Activated CD4-positive, alpha-beta T cell treated with anti-CD3 and anti-CD28 coated beads, Interleukin-2, amount 50 U/mL, for 16 hours (primary cell): ENCODE results near the gene GPR137B.

ENCODE experiments used
- DNase-seq: peaks from one replicate; pipeline ENCODE4 v3.0.0-alpha.2; 2020

Gene GPR137B

DNA sequence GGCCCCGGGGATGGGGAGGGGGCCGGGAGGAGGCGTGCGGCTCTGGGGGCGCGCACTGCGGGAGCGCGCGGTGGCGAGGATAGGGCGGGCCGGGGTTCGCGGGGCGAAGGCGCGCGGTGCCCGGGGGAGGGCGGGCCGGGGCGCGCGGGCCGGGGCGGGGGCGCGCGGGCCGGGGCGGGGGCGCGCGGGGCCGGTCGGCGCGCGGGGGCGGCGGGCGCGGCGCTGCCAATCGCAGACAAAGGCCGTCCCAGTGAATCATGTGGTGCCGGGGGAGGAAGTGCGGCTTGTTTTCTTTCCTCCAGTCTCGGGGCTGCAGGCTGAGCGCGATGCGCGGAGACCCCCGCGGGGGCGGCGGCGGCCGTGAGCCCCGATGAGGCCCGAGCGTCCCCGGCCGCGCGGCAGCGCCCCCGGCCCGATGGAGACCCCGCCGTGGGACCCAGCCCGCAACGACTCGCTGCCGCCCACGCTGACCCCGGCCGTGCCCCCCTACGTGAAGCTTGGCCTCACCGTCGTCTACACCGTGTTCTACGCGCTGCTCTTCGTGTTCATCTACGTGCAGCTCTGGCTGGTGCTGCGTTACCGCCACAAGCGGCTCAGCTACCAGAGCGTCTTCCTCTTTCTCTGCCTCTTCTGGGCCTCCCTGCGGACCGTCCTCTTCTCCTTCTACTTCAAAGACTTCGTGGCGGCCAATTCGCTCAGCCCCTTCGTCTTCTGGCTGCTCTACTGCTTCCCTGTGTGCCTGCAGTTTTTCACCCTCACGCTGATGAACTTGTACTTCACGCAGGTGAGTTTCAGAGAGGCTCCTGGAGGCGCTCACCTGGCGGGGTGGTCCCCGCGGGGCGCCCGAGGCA is at the start of gene GPR137B:
TSS of gene GPR137B (plus strand) at position 287 of the 851 bp plus-strand sequence. CDS start at position 371, 84 bp downstream.
- peak; percentile 34 for DNase-seq

DNA sequence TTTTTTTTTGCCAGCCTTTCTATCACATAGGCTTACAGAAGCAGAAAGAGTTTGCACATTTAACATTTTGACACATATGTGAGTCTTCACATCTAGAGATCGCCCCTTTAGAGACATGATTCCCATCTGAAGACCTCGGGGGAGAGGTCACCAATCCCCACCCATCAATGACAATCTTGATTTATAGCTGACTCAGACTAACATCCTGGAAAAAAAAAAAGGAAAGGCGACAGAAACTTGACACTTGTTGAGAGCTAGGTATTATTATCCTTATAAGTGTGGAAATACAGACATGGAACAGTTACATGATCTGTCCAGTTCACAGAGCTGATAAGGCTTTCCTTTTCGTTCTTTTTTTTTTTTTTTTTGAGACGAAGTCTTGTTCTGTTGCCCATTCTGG is 49.4 kb upstream of the GPR137B start:
- no peak for DNase-seq

DNA sequence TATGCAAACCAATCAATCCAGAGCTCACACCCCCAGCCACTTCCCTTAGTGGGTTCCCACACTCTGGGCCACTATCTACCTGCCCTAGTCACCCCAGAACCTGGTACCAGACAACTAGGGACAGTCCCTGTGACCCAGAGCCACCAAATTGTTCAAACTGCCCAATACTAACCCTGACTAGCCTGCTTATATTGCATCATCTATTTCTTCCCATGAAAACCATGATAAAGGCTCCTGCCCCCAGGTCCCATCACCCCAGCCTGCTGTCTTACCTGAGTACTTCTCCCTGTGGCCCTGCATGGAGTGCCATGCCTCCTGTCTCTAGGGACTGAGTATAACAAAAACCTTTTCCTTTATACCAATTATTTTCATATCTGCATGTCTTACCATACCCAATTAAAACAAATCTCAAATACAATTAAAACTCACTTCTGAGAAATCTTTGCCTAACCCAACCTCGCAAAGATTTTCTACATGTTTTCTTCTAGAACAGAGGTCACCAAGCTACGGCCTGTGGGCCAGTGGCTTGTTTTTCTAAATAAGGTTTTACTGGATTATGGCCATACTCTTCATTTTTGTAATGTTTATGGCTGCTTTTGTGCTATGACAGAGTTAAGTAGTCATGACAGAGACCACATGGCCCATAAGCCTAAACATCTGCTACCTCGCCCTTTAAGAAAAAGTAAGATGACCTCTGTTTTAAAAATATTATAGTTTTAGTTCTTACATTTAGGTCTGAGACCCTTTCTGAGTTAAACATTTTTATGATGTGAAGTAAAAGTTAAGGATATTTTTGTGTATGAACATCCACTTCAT is 46.4 kb upstream of the GPR137B start:
- no peak for DNase-seq

- peak; percentile 90 for DNase-seq
These were observed 45.5 kb upstream of the GPR137B start for GRCh38 chr1:236096660-236097482.

- DNase-seq = no peak
These were observed 44.1 kb upstream of the GPR137B start for GRCh38 chr1:236098267-236098666.

DNA sequence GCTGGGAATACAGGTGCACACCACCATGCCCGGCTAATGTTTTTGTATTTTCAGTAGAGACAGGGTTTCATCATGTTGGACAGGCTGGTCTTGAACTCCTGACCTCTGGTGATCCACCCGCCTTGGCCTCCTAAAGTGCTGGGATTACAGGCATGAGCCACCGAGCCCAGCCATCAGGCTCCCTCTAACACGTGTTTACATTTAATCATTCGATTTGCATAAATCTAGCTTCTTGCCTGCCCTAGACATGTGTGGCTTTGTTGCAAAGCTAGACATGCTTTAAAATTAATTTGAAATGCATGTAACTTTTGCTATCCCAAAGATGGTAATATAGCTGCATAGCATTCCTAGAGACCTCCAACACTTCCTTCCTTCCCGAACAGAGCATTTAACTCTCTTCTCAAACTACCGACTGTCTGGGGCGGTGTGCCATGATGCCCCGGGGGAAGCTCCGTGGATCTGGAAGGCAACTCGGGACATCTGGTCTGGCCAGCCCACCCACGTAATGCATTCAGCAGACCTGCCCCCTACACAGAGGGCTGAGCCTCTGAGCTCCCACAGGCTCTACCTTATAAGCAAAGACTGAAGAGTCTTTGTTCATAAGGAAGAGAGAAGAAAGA is 42.9 kb upstream of the GPR137B start:
- no peak for DNase-seq

DNA sequence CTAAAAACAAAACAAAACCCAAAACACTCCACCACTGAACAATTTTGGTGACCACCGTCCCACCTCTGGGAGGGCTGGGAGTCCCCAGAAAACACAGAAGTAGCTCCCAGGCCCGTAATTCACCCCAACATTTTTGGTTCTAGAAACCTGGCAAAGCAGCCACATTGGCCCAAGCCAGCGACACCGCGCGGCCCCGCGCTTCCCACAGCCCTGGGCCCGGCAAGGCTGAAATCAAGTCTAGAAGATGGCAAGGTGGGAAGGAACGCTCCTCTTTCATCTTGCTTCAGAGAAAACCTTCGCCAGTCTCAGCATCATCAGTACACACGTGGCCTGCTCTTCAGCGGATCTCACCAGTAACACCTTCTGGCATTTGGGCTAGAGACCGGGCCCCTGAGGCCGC is 41.5 kb upstream of the GPR137B start:
- DNase-seq = no peak

GRCh38 chr1:236101233-236102200 is 40.8 kb upstream of the GPR137B start:
- DNase-seq = no peak

DNA sequence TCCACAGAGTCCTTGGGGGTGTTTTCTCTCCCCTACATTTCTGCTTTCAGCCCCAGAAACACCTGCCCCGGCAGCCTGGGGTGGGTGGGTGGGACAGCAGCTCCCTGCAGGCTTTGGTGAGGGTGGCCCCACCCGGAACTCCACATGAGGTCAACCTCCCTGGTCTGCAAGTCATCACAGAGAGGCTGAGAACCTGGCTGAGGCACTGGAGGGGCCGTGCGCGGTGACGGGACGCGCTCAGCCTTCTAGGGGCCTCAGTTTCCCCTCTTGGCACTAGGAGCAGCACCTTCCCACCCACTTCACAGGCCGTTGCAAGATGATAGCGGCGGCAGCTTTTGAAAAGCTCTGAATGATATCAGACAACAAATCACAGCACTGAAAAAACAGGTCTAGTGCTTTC is 39.7 kb upstream of the GPR137B start:
- no peak for DNase-seq

- no peak for DNase-seq
These were observed 39.3 kb upstream of the GPR137B start for GRCh38 chr1:236103059-236103458.

- peak; percentile 57 for DNase-seq
These were observed 38.6 kb upstream of the GPR137B start for GRCh38 chr1:236103646-236104218.

GRCh38 chr1:236107121-236107907 is 35.0 kb upstream of the GPR137B start:
- no peak for DNase-seq

DNA sequence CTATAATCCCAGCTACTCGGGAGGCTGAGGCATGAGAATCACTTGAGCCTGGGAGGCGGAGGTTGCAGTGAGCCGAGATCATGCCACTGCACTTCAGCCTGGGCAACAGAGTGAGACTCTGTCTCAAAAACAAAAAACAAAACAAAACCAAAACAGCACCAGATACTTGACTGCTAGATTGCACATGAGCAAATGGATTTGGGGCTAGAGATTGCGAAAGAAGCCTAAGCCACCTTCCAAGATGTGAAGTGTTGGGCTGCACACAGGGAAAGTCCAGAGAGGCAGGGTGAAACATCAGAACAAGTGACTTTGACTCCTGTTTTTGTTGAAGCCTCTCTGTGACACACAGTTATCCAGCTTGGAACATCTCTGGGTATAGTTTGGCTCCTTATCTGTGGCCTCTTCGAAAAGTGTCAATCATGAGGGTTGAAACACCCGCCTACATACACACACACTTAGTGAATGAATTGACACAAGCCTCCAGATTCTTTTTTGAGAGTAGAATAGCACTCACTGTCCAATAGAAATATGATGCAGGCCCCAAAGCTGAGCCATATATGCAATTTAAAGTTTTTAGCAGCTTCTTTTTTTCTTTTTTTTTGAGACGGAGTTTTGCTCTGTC is 34.2 kb upstream of the GPR137B start:
- DNase-seq = no peak

- no peak for DNase-seq
These were observed 32.2 kb upstream of the GPR137B start for GRCh38 chr1:236110137-236110536.

DNA sequence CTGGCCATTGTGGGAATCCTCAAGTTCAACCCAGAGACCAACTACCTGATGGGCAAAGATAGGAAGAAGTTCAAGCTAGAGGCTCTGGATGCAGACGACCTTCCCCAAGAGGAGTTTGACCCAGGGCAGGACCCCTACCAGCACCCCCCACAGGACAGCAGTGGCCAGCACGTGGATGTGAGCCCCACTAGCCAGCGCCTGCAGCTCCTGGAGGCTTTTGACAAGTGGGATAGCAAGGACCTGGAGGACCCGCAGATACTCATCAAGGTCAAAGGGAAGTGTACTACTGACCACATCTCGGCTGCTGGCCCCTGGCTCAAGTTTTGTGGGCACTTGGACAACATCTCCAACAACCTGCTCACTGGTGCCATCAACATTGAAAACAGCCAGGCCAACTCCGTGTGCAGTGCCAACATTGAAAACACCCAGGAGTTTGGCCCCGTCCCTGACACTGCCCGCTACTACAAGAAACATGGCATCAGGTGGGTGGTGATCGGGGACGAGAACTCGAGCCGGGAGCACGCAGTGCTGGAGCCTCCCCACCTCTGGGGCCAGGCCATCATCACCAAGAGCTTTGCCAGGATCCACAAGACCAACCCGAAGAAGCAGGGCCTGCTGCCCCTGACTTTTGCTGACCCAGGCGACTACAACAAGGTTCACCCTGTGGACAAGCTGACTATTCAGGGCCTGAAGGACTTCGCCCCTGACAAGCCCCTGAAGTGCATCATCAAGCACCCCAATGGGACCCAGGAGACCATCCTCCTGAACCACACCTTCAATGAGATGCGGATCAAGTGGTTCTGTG is 30.6 kb upstream of the GPR137B start:
- DNase-seq = no peak

DNA sequence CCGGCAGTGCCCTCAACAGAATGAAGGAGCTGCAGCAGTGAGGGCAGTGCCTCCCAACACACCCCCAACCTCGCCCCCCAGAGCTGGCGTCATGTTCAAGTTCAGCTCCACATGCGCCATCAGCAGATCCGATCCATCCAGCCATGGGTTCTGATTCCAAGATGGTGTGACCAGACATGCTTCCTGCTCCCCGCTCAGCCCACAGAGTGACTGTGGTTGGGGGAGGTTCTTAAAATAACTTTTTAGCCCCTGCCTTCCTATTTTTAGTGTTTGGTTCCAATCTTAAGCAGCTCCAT is 30.1 kb upstream of the GPR137B start:
- DNase-seq = no peak

- DNase-seq = no peak
These were observed 28.9 kb upstream of the GPR137B start for GRCh38 chr1:236113324-236114032.

DNA sequence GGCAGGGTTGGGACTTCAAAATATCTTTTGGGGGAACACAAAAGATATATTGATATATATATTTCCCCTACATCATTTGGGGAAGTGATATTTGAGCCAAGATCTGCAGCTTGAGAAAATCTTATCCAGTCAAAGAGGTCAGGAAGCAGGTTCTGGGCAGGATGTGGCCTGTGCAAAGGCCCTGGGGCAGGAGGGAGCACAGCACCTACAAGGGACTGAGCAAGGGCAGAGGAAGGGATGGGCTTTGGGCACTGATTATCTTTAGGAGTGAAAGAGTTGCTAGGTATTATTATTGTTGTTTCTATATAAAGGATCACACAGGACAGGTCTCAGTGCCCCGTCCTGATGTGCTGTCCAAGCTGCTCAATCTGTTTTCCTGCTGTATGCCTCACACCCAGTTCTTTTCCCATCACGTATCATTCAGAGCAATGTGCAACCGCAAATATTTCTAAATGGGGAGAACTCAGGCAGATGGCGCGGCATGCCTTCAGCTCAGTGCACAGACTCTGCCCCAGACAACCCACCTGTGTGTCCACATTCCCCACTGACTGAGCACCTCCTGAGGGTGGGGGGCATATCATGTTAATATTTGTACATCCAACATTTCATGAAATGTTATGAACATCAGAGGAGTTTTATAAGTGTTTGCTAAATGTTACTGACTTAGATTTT is 28.1 kb upstream of the GPR137B start:
- no peak for DNase-seq
